RWPE2 (cell line): ENCODE results near the gene CHRDL1.

ENCODE experiments used
- ATAC-seq: fragments of 200-7000 bp; cut with Tn5 transposase; 3 replicates; pipeline ENCODE4 v1.9.1; 2021; ENCODE audit warnings: low read depth
- DNase-seq: peaks from one replicate; pipeline ENCODE4 v3.0.0-alpha.2; 2020; ENCODE audit warnings: low spot score
- H3K27ac ChIP-seq: fragments of 450-650 bp; 2 replicates; pipeline ENCODE4 v1.5.1; 2017; ENCODE audit warnings: mild to moderate bottlenecking; ENCODE audit not compliant: poor library complexity, severe bottlenecking
- H3K27me3 ChIP-seq: fragments of 250-450 bp; sonication (Bioruptor Pico); 2 replicates; pipeline ENCODE4 v1.5.1; 2021; ENCODE audit warnings: mild to moderate bottlenecking, moderate library complexity; ENCODE audit not compliant: insufficient read depth, poor library complexity, severe bottlenecking
- H3K36me3 ChIP-seq: fragments of 250-450 bp; sonication (Bioruptor Pico); 2 replicates; pipeline ENCODE4 v1.5.1; 2020; ENCODE audit warnings: low read depth, mild to moderate bottlenecking, moderate library complexity
- H3K4me1 ChIP-seq: fragments of 250-450 bp; sonication (Bioruptor Pico); 2 replicates; pipeline ENCODE4 v1.5.1; 2021; ENCODE audit warnings: mild to moderate bottlenecking, moderate library complexity; ENCODE audit not compliant: insufficient read depth, poor library complexity, severe bottlenecking
- H3K4me3 ChIP-seq: fragments of 250-450 bp; sonication (Bioruptor Pico); 2 replicates; pipeline ENCODE4 v1.5.1; 2021; ENCODE audit warnings: mild to moderate bottlenecking, moderate library complexity; ENCODE audit not compliant: severe bottlenecking
- H3K9me3 ChIP-seq: fragments of 250-450 bp; sonication (Bioruptor Pico); 2 replicates; pipeline ENCODE4 v1.5.1; 2021; ENCODE audit warnings: mild to moderate bottlenecking, moderate library complexity; ENCODE audit not compliant: severe bottlenecking
- CTCF ChIP-seq: fragments of 450-650 bp; IDR thresholded peaks from one replicate; pipeline ENCODE4 v1.5.1; 2017; ENCODE audit warnings: mild to moderate bottlenecking, moderate library complexity; ENCODE audit not compliant: poor library complexity, severe bottlenecking

The CHRDL1 gene

GRCh38 chrX:110806145-110806544 lies 10.5 kb upstream of the CHRDL1 start:
- H3K27ac ChIP-seq, result no peak overlapping the region
- no peak; the same call in 2 of the 3 replicates for ATAC-seq
- no peaks in the 10 kb centered on the region for H3K27me3 ChIP-seq
- TF ChIP-seq CTCF, result no peak
- DNase-seq, result no peak
- H3K36me3 ChIP-seq, result no peaks in the 10 kb centered on the region
- no peaks in the 10 kb centered on the region for H3K4me1 ChIP-seq
- no peaks in the 10 kb centered on the region for H3K9me3 ChIP-seq
- H3K4me3 ChIP-seq, result no peak overlapping the region

- Histone ChIP-seq H3K27me3 (no peaks in the 10 kb centered on the region), H3K9me3 (no peaks in the 10 kb centered on the region)
- no peak for ATAC-seq
Measured at GRCh38 chrX:110805303-110805702, 9.7 kb upstream of the CHRDL1 start.

GRCh38 chrX:110804446-110804845 lies 8.8 kb upstream of the CHRDL1 start:
- Histone ChIP-seq H3K27me3 (no peaks in the 10 kb centered on the region), H3K4me3 (no peak overlapping the region), H3K27ac (no peak overlapping the region), H3K9me3 (no peaks in the 10 kb centered on the region), H3K36me3 (no peaks in the 10 kb centered on the region), H3K4me1 (no peaks in the 10 kb centered on the region)
- DNase-seq (no peak), ATAC-seq (no peak)
- TF ChIP-seq CTCF, result no peak

More at GRCh38 chrX:110805303-110805702, 9.7 kb upstream of the CHRDL1 start:
- Histone ChIP-seq H3K36me3 (no peaks in the 10 kb centered on the region), H3K4me1 (no peaks in the 10 kb centered on the region), H3K4me3 (no peak overlapping the region), H3K27ac (no peak overlapping the region)
- DNase-seq, result no peak
- TF ChIP-seq CTCF, result no peak

GRCh38 chrX:110803506-110803905 lies 7.9 kb upstream of the CHRDL1 start:
- Histone ChIP-seq H3K4me1 (no peaks in the 10 kb centered on the region), H3K9me3 (no peaks in the 10 kb centered on the region), H3K27ac (no peak overlapping the region), H3K27me3 (no peaks in the 10 kb centered on the region), H3K4me3 (no peak overlapping the region), H3K36me3 (no peaks in the 10 kb centered on the region)
- no peak for DNase-seq
- no peak for ATAC-seq
- no peak for TF ChIP-seq CTCF

- Histone ChIP-seq H3K4me1 (no peaks in the 10 kb centered on the region), H3K9me3 (no peaks in the 10 kb centered on the region), H3K36me3 (no peaks in the 10 kb centered on the region), H3K27me3 (no peaks in the 10 kb centered on the region), H3K4me3 (no peak overlapping the region), H3K27ac (no peak overlapping the region)
- ATAC-seq, result no peak
- no peak for DNase-seq
- no peak for TF ChIP-seq CTCF
Measured at GRCh38 chrX:110796407-110796697, 735 bp upstream of the CHRDL1 start.
